GM19328 (cell line): ENCODE data around the gene CARMIL1.

ENCODE experiments used
- ATAC-seq: cut with Tn5 transposase; IDR thresholded peaks from one replicate; pipeline ENCODE4 v1.9.1; 2021; ENCODE audit warnings: mild to moderate bottlenecking, moderate library complexity; ENCODE audit not compliant: unreplicated experiment

The CARMIL1 gene

GRCh38 chr6:25637960-25638434 is 358.8 kb downstream of the CARMIL1 start:
- no peak for ATAC-seq

DNA sequence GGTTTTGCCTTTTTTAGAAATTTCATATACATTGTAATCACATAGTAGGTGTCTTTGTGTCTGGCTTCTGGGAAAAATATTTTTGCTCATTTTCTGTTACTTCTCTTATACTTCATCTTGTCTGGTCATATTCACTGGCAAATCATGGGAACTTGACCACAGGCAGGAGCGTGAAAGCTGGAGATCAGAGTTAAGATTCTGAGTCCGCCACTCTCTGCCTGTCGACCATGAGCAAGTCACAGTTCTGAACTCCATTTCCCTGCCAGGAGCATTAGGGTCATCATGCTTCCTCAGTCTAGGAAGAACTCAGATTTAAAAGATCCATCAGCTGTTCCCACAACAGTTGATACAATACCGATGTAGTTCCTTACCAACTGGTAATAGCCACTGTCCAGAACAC is 360.5 kb downstream of the CARMIL1 start:
- no peak for ATAC-seq

- ATAC-seq: no peak
Observed at GRCh38 chr6:25640446-25640845, 361.3 kb downstream of the CARMIL1 start.

DNA sequence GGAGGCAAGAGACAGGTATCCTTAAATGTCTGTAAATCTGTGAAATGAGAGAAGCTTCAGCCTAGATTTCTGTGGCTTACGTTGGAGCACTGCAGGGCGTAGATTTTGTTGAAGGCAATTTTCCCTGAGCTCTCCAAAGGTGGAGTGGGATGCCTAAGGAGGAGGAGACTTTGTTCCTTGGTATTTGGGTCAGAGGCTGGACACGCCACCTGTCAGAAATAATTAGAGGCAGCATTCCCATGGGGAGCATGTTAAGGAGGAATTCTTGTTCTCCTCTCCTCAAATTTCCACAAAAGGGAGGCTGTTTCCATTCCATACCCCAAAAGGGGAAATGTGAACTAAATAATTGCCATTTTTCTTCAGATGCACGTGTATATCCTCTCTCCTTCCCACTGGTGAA is 361.7 kb downstream of the CARMIL1 start:
- no peak for ATAC-seq

GRCh38 chr6:25641377-25641776 is 362.2 kb downstream of the CARMIL1 start:
- no peak for ATAC-seq

GRCh38 chr6:25641940-25642666 is 362.9 kb downstream of the CARMIL1 start:
- no peak for ATAC-seq

DNA sequence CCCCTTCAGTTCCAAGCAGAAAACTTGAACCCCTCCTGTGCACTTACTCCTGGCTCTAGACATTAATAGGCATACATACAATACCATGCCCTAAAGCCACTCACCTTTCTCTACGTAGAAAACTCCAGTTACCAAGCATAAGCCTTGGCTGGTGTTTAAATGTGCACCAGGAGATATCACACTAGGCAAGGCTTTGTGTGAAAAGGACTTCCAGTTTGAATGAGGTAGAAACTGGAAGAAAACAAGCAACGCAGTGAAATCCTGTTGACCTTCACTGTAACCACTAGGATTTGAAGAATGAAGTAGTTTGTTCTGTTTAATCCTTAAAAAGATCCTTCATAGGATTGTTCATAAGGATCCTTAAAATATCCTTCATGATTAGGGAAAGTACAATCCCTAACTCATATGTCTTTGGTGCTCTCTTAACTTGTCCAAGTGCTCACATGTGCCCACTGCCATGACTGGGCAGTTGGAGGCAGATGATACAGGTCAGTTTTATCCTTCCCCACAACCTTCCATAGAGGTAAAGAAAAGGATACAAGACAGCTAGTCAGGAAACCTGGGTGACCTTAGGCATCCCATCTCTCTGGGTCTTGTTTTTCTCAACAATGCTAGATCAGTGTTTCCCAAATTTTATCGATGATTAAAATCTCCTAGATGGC is 363.6 kb downstream of the CARMIL1 start:
- ATAC-seq: no peak

GRCh38 chr6:25645916-25646315 is 366.7 kb downstream of the CARMIL1 start:
- no peak for ATAC-seq

DNA sequence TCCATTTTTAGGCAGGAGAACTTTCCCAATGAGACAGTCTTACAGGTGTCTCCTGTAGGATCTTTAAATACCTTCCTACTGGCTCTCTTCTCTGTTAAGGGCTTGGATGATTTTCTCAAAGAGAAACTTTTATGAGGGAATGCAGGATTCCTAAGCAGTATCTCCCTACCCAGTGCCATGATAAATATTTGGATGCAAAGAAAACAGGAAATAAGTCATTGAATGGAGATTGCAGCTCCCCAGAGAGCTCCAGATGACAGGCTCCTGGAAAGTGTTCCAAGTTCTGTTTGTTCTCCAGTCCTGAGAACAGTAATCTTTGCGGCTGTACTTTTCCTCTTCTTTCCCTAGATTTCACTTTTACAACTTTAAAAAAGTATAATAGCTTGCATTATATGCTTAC is 370.4 kb downstream of the CARMIL1 start:
- ATAC-seq: no peak

GRCh38 chr6:25652007-25652515 is 372.9 kb downstream of the CARMIL1 start, which contains the start of gene SCGN:
Gene SCGN, plus strand, starts transcription at chr6:25652215. Its CDS starts 189 bp downstream, at chr6:25652404.
- ATAC-seq: no peak

GRCh38 chr6:25655723-25656122 is 376.5 kb downstream of the CARMIL1 start:
- ATAC-seq: no peak

- ATAC-seq: no peak
Observed at GRCh38 chr6:25659633-25660368, 380.6 kb downstream of the CARMIL1 start.

- ATAC-seq: no peak
Observed at GRCh38 chr6:25660512-25660911, 381.3 kb downstream of the CARMIL1 start.

DNA sequence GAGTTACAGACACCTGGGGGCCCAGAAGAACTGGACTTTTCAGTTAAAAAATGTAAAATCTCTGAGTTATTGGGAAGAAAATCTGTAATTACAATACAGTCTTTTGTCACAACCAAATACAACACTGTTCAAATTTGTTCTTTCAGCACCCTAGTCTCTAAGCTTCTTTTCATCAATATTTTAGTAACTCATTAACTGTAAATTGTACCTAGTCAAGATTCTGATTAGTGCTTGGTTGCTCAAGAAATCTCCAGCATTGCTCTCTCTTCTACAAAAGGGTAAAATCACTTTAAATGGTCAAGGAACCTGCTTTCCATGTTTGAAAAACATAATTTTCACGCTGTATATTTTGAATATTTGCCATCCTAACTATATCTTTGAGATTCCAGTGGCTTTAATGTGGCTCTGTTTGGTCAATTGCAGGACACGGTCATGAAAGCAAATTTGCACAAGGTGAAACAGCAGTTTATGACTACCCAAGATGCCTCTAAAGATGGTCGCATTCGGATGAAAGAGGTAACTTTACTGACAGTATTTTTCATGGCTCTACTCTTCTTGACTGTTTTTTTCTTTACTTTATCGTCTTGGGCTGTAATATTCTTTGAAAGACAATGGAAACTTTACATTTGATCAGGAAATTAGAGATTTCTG is 382.1 kb downstream of the CARMIL1 start:
- no peak for ATAC-seq

DNA sequence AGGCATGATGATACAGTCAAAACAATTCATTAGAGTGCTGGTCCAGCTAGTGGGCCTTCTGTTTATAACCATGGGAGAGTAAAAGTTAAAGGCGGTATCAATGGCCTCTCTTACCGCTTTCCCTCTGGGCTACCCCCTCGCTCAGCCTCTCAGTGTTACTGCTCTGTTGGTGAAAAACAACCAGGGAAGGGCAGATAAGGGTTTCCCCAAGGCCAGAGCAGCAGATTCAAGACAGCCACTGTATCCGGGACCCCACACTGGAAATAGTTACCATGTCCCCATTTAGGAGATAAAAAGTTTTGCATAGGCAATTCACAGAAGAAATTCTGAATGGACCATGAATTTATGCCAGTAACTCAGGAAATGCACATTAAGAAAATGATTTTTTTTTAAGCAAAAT is 386.3 kb downstream of the CARMIL1 start:
- no peak for ATAC-seq

DNA sequence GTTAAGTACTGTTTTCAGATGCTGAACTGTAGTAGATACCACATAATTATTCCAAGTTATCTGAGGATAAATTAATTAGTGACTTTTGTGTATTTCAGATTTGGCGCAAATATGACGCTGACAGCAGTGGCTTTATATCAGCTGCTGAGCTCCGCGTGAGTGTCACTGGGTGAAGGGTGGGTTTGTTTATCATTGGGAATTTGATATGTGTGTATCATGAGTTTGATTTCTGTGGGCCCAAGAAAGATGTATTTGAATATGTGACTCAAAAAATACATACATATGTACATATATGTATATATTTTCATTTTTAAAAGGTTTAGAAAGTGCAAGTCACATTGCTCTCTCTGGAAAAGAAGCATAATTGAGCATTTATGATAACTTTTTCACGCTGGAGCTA is 390.2 kb downstream of the CARMIL1 start:
- ATAC-seq: no peak
